GM13976 (cell line): ENCODE measurements around the gene NAALADL2.

ENCODE experiments used
- DNase-seq: peaks from one replicate; pipeline ENCODE4 v3.0.0; 2012; ENCODE audit warnings: low spot score
- in situ Hi-C: fragments of 300-500 bp; cut with MboI; formaldehyde crosslinking; loops from one replicate; pipeline ENCODE4 v1.12.0; 2022; ENCODE audit warnings: low sequenced_read_pairs, mixed read lengths, inconsistent platforms; ENCODE audit not compliant: unreplicated experiment
- TF ChIP-seq, protein P1 (sequence below): IDR thresholded peaks from 2 replicates; pipeline ENCODE4 v1.5.1; 2012; ENCODE audit warnings: borderline replicate concordance, mild to moderate bottlenecking; ENCODE audit not compliant: insufficient read depth; ENCODE audit errors: extremely low read depth, missing control alignments, control extremely low read depth

The NAALADL2 gene

DNA sequence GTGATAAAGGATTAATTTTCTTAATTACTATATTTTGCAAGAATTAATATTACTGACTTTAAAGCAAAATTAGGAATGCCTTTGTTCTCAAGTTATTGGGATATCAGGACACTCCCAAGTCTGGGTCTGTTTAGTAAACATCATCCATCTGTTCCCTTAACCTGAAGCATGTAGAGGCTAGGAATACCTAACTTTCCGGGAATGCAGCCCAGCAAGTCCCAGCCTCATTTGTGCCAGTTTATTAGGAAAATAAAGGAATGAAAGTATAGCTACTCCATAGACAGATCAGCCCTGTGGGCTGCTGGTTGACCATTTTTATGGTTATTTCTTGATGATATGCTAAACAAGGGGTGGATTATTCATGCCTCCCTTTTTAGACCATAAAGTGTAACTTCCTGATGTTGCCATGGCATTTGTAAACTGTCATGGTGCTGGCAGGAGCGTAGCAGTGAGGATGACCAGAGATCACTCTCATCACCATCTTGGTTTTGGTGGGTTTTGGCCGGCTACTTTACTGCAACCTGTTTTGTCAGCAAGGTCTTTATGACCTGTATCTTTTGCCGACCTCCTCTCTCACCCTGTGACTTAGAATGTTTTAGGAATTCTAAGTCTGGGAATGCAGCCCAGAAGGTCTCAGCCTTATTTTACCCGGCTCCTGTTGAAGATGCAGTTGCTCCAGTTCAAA, 540.2 kb downstream of the NAALADL2 start:
- in situ Hi-C loops: no loop called here
- no peak for DNase-seq
- TF ChIP-seq, protein P1, sequence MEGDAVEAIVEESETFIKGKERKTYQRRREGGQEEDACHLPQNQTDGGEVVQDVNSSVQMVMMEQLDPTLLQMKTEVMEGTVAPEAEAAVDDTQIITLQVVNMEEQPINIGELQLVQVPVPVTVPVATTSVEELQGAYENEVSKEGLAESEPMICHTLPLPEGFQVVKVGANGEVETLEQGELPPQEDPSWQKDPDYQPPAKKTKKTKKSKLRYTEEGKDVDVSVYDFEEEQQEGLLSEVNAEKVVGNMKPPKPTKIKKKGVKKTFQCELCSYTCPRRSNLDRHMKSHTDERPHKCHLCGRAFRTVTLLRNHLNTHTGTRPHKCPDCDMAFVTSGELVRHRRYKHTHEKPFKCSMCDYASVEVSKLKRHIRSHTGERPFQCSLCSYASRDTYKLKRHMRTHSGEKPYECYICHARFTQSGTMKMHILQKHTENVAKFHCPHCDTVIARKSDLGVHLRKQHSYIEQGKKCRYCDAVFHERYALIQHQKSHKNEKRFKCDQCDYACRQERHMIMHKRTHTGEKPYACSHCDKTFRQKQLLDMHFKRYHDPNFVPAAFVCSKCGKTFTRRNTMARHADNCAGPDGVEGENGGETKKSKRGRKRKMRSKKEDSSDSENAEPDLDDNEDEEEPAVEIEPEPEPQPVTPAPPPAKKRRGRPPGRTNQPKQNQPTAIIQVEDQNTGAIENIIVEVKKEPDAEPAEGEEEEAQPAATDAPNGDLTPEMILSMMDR: no peak

DNA sequence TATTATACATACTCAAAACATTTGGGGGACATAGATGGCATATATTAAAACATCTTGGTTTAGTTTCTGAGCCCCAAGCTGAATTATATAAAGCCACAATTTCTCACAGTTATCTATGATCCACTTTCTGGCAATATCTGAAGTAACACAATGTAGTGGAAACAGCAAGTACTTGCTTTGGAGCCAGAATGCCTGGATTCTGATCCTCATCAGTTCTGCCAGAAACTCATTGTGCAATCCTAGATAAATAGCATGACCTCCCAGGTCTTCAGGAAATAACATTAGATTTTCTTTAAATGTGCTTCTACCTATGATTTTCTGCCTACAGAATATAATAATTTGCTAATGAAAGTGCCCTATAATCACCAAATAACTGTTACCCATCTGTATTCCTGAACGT, 544.9 kb downstream of the NAALADL2 start:
- TF ChIP-seq, protein P1: no peak
- in situ Hi-C loops: no loop called here
- DNase-seq: no peak

DNA sequence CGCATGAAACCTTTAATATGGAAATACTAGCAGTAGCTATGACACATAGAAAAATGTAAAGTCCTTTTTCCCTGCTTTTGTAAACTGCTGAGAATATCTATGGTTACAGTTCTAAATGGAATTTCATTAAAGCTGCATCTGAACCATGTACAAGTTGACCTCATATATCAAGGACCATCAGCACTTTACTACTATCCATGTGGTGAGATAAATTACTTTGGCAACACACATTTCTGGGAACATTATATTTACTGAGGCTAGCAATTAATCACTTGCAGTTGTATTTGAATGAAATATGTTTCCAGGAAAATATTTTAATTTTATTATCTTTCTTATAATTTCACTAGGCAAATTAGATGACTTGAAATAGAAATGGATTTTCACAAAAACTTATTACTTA, 545.5 kb downstream of the NAALADL2 start:
- in situ Hi-C loops: no loop called here

DNA sequence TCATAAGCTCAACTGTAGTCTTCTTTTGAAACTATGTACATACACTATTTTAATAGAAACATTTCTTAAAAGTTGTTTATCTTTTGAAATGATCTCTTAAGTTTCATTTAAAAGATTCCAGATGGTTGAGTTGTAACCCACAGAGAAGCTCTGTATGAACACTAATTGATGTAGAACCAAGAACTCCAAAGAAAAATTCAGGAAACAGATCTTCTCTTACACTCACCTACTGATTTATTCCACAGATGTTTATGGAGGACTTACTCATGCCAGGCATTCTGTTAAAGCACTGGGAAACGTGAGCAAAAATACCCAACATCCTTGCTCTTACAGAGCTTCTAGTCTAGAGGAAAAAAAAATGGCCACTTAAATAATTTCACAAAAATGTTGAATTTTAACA, 551.1 kb downstream of the NAALADL2 start:
- no peak for DNase-seq
- in situ Hi-C loops: no loop called here
- TF ChIP-seq, protein P1: no peak

More for the DNA sequence above, 545.5 kb downstream of the NAALADL2 start:
- TF ChIP-seq, protein P1: no peak
- DNase-seq: no peak

GRCh38 chr3:175411405-175411804, 552.3 kb downstream of the NAALADL2 start:
- TF ChIP-seq, protein P1: no peak
- in situ Hi-C loops: no loop called here
- DNase-seq: no peak

DNA sequence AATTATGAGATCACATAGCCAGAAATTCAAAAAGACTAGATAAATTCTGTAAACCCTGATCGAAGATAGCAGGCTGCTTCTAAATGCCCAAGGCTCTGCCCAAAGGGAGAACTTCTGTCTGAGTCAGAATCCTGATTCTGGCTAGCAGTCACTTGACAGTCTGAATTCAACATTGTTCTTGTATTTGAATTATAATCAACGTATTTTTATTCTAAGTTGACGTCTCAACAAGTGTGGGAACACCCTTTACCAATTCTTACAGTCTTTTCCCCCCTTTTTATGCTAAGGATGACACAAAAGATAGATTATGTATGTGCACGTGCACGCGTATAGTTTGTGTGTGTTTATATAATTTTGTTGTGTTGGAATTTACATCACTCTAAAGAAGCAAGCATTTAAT, 552.8 kb downstream of the NAALADL2 start:
- TF ChIP-seq, protein P1: no peak
- in situ Hi-C loops: no loop called here
- DNase-seq: no peak
